ENCODE measurements around the gene HEXIM2. TPM values are rescaled to one million over a fixed set of nuclear protein-coding genes. Genes with fewer than 3 reads are reported as not detected.

The HEXIM2 gene
- total and polyA plus RNA-seq, 2 of the 13 experiments (the other 11 are each of a cell fraction or from before 2014, with no cell fraction given): 27.1 to 32.4 TPM

- TF ChIP-seq HOXA9 (CRISPR knock-in tag; IDR thresholded peaks at IDR 0.05; ENCODE audit: borderline replicate concordance) (no peak), ADNP (CRISPR knock-in tag; IDR thresholded peaks at IDR 0.05) (no peak), ZNF501 (CRISPR knock-in tag; IDR thresholded peaks at IDR 0.05) (peak; percentile 68), NR2F2 (IDR thresholded peaks at IDR 0.05; ENCODE audit: borderline replicate concordance, low read depth) (no peak), CENPT (CRISPR knock-in tag; IDR thresholded peaks at IDR 0.05; ENCODE audit: low read depth) (no peak), PAF1 (CRISPR knock-in tag; IDR thresholded peaks at IDR 0.05) (no peak), NCOA1 (CRISPR knock-in tag; IDR thresholded peaks at IDR 0.05) (no peak), ZNF776 (CRISPR knock-in tag; IDR thresholded peaks at IDR 0.05) (peak; percentile 88; the same call in 1 of the 2 replicates), ZNF878 (CRISPR knock-in tag; IDR thresholded peaks at IDR 0.05) (no peak), BCL6 (CRISPR knock-in tag; IDR thresholded peaks at IDR 0.05) (no peak), JUN (CRISPR knock-in tag; IDR thresholded peaks at IDR 0.05) (peak; percentile 91), NFYB (CRISPR knock-in tag; IDR thresholded peaks at IDR 0.05) (no peak), SNAPC4 (CRISPR knock-in tag; IDR thresholded peaks at IDR 0.05) (peak; percentile 28; the same call in 1 of the 2 replicates), CC2D1A (CRISPR knock-in tag; IDR thresholded peaks at IDR 0.05) (no peak), MBD4 (IDR thresholded peaks at IDR 0.05; ENCODE audit: borderline replicate concordance, low read length) (no peak), NFIB (CRISPR knock-in tag; IDR thresholded peaks at IDR 0.05; ENCODE audit: borderline replicate concordance) (no peak), GATAD2A (CRISPR knock-in tag; IDR thresholded peaks at IDR 0.05) (peak; percentile 67; the same call in 1 of the 2 replicates), MXI1 (IDR thresholded peaks at IDR 0.05; ENCODE audit: borderline replicate concordance, low read depth, low read length) (peak; percentile 42; the same call in 1 of the 3 replicates), ZEB1 (IDR thresholded peaks at IDR 0.05; ENCODE audit: insufficient replicate concordance, low read depth) (peak; percentile 85), ZNF225 (CRISPR knock-in tag; IDR thresholded peaks at IDR 0.05) (peak; percentile 78; the same call in 1 of the 2 replicates)
- TF ChIP-seq, protein P1, sequence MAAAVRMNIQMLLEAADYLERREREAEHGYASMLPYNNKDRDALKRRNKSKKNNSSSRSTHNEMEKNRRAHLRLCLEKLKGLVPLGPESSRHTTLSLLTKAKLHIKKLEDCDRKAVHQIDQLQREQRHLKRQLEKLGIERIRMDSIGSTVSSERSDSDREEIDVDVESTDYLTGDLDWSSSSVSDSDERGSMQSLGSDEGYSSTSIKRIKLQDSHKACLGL (CRISPR knock-in tag; IDR thresholded peaks at IDR 0.05): peak; percentile 68
- TF ChIP-seq, protein P2, sequence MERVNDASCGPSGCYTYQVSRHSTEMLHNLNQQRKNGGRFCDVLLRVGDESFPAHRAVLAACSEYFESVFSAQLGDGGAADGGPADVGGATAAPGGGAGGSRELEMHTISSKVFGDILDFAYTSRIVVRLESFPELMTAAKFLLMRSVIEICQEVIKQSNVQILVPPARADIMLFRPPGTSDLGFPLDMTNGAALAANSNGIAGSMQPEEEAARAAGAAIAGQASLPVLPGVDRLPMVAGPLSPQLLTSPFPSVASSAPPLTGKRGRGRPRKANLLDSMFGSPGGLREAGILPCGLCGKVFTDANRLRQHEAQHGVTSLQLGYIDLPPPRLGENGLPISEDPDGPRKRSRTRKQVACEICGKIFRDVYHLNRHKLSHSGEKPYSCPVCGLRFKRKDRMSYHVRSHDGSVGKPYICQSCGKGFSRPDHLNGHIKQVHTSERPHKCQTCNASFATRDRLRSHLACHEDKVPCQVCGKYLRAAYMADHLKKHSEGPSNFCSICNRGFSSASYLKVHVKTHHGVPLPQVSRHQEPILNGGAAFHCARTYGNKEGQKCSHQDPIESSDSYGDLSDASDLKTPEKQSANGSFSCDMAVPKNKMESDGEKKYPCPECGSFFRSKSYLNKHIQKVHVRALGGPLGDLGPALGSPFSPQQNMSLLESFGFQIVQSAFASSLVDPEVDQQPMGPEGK (CRISPR knock-in tag; IDR thresholded peaks at IDR 0.05): peak; percentile 96
Observed at GRCh38 chr17:45123930-45124796, 37.5 kb upstream of the HEXIM2 start (continued).
